Ammon's horn (tissue), 1 donor: Measurements from ENCODE around the gene QKI.

Experiments
- DNase-seq: peaks from one replicate; pipeline ENCODE4 v3.0.0-alpha.2; 2016; ENCODE audit warnings: low spot score

Gene QKI

DNA sequence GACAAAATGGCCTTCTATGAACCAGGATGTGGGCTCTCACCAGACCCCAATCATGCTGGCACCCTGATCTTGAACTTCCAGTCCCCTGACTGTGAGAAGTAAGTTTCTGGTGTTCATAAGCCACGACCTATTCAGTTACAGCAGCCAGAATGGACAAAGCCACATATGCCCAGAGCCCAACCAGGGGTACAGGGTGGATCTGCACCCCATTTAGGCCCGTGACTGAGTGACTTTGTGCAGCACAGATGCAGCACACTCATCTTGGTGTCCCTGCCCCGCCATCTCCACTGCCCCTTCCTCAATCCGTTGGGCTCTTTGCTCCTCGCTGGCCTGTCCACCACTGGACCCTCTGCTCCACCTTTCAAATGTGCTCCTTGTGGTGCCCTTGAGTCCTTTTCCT is 205.6 kb downstream of the QKI start:
- DNase-seq, result no peak

DNA sequence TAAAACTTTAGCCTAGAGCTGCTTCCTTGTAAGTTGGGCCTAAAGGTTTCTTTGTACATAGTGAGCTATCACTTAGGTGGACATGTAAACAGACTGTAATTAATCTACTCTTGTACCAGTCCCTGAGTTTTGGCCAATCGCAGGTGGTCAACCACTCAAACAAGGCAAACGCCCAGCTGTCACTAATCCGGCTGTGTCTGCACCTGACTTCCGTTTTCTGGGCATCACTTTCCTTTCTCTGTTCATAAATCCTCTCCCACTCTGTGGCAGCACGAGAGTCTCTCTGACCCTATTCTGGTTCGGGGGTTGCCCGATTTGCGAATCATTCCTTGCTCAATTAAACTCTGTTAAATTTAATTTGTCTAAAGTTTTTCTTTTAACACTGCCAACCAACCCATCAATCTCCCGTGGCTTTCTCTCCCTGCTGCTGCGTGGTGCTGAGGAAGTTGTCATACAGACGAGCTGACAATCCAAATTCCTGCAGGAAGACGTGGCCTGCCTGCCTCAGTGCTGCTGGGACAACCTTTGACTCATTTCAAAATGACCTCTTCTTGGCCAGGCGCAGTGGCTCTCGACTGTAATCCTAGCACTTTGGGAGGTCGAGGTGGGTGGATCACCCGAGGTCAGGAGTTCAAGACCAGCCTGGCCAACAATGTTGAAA is 206.3 kb downstream of the QKI start:
- no peak for DNase-seq

DNA sequence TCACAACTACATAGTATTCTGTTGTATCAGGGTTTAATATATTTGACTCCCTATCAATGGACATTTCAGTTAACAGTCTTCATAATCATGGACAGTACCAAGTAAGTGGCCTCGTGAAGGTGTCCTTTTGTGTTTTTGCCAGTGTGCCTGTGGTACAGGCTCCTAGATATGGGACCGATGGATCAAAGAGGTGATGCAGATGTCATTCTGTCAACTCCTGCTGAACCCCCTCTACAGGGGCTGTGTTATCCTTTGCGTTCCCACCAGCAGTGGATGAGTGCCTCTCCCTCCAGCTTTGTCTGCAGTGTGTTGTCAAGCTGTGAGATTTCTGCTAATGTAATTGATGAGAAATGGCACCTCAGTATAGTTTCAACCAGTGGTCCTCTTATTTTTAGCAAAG is 210.7 kb downstream of the QKI start:
- DNase-seq, result no peak

DNA sequence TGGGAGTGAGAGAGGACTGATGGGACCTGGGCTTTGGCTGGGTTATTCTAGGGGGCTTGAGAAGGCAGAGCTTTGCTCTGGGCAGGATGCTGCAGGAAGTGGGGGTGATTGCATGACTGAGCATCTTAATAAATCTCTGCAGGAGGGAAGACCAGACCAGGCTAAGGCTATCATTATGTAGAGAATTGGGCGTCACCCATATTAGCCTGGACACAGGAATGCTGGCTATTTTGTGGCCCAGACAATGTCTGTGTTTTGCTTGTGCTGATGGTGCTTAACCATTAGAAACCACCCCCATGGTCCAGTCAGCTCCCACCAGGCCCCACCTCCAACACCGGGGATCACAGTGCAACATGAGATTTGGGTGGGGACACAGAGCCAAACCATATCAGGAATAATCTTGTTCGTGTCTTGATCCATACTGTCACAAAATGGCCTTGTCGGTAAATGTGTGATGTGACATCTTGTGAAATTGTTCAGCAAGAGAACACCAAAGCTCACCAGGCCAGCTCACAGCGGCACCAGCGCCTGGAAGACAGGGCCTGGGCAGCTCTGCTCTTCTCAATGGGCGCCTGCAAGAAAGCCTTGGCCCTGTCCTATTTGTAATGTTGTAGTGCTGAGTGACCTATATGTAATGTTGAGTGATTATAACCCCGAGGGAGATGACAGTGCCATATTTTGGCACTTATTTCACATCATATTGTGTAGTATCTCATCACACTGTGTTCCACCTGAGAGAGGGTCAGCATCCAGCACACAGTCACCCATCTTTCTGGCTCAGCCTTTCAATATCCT is 211.8 kb downstream of the QKI start:
- DNase-seq, result no peak

DNA sequence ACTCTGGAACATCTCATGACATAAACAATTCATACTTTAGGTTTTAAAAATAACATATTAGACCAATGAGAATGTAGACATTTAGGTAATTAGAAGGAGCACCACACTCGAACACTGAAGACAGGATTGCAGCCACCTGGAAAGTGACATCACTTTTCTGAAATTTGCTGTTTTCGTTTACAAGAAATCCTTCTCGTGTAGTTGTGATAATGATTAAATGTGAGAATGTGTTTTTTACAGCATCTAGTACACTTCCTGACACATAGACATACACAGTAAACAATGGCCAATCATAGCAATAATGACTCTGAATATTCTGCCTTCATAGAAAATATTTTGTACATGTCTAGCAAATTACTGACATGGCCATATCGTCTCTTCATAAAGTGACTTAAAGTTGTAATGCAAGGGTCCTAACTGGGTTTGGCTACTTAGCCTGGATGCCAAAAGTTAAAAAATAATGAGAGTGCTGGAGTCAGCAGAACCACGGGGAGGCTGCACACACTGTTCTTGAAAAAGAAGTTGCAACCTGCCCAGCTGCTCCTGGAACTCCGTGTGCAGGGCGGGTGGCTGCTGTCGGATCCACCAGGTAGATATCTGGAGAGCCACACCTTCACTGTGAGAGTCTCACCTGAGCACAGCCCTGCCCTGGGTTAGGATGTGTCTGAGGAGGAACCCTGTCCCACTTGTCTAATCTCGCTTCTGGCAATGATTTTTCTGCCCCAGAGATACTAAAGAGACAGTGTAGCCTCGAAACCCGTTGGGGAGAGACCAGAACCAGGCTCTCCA is 212.9 kb downstream of the QKI start:
- DNase-seq, result no peak
